Activated CD4-positive, alpha-beta T cell treated with anti-CD3 and anti-CD28 coated beads, Interleukin-2, amount 10 ng/mL, durations not matched to agents 7 days and 5 days (primary cell): ENCODE results near the gene SMIM45.

Source experiments
- CTCF ChIA-PET: fragments of 350-600 bp; sonication (Branson Sonifier 250); formaldehyde crosslinking; loops from one replicate; lab custom pipeline; 2021; ENCODE audit warnings: antibody characterized with exemption; lab: Charles Lee
- POLR2A ChIA-PET: fragments of 350-600 bp; sonication (Branson Sonifier 250); formaldehyde crosslinking; loops from one replicate; lab custom pipeline; 2021; ENCODE audit warnings: antibody characterized with exemption; lab: Charles Lee
- DNase-seq: peaks from one replicate; pipeline ENCODE4 v3.0.0-alpha.2; 2020
- H3K27ac Mint-ChIP-seq: one replicate; pipeline ENCODE4 v1.8.0; 2021; ENCODE audit warnings: mild to moderate bottlenecking, moderate library complexity, mixed read lengths
- H3K27me3 Mint-ChIP-seq: one replicate; pipeline ENCODE4 v1.8.0; 2021; ENCODE audit warnings: mixed read lengths
- H3K36me3 Mint-ChIP-seq: one replicate; pipeline ENCODE4 v1.8.0; 2021; ENCODE audit warnings: low read depth, mixed read lengths
- H3K4me1 Mint-ChIP-seq: one replicate; pipeline ENCODE4 v1.8.0; 2021; ENCODE audit warnings: mixed read lengths
- H3K4me3 Mint-ChIP-seq: one replicate; pipeline ENCODE4 v1.8.0; 2021; ENCODE audit warnings: mild to moderate bottlenecking, moderate library complexity, mixed read lengths
- H3K9me3 Mint-ChIP-seq: one replicate; pipeline ENCODE4 v1.8.0; 2021; ENCODE audit warnings: mixed read lengths

SMIM45 gene

DNA sequence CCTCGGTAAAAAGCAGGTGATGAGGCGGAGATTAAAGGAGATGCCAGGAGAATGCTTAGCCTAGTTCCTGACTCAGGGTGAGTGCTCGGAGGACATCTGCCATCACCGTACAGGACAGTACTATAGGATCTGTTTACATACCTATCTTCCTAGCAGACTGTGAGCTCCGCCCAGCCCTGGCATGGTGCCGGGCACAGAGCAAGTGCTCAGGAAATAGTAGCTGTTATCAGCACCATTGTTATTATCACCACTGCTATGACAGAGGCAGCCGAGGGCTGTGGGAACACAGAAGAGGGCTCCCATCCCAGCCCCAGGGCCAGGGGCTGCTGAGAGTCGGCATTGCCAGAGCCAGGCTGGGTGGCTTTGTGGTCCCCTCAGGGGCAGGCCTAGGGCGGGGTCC lies 16.7 kb downstream of the SMIM45 start:
- CTCF ChIA-PET: interaction anchor here (1.0 to 1.3 kb wide), 3 partner anchors 9 to 123 kb away, joined by 3 to 4 read pairs (median 4); no protein-coding TSS in a partner anchor
- H3K4me1 Mint-ChIP-seq: peaks cover 5% of the 10 kb centered on the region
- H3K27ac Mint-ChIP-seq: no peak overlapping the region
- no peak for DNase-seq
- no peaks in the 10 kb centered on the region for H3K36me3 Mint-ChIP-seq
- no peaks in the 10 kb centered on the region for H3K9me3 Mint-ChIP-seq
- no peak overlapping the region for H3K4me3 Mint-ChIP-seq
- POLR2A ChIA-PET: interaction anchor here (0.6 kb wide), 1 partner anchor 476 kb away, joined by 3 read pairs; no protein-coding TSS in a partner anchor
- peaks cover 6% of the 10 kb centered on the region for H3K27me3 Mint-ChIP-seq

DNA sequence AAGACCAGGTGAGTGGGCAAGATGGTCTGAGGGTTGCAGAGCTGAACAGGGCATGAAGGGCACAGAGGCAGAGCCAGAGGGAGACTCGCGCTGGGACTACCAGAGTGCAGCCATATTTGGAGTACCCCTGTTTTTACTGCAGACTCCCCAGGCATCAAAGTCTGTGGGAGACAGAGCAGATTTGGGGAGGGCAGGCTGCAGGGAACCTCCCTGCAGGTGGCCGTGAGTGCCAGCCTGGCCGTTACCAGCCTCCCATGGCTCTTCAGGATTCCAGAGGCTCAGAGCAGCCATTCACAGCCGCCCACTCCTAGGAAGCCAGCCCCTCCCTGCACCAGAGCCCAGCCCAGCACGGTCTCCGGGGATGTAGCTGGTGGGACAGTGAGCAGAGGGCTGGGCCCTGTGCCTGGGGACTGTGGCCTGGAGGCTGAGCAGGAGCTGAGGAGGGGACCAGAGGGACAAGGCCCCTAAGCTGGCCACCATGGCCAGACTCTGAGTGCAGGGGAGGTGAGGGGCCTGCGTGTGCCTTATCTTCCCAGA lies 17.2 kb downstream of the SMIM45 start, which contains the start of gene SEPTIN3:
SEPTIN3 (plus strand) TSS at position 334 of the 537 bp plus-strand sequence. CDS start 2,050 bp downstream, outside the sequence.
- H3K27me3 Mint-ChIP-seq: peaks cover 7% of the 10 kb centered on the region
- H3K27ac Mint-ChIP-seq: peak within 1 kb of the TSS; percentile 2
- POLR2A ChIA-PET: no interaction called here

DNA sequence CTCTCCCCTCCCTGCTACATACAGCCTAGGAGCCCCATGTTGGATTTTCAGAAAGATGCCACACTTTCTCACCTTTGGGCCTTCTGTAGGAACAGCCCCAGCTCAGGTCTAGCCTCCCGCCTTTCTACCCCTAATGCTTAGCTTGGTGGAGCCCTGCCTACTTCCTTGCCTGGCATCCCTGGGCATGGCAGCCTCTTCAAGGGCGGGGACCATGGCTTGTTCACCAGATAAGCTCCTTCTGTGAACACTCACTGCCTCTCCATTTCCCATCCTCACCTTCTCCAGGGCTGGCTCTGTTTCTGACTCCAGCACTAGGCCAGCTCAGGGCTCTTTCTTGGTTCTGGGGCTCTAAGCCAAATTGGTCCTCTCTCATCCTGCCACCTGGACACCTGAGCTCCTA lies 18.7 kb downstream of the SMIM45 start:
- no peak for DNase-seq
- POLR2A ChIA-PET: interaction anchor here (1.3 kb wide), 1 partner anchor 24 kb away, joined by 3 read pairs; the partner anchor contains the start of gene CENPM
- H3K9me3 Mint-ChIP-seq: no peaks in the 10 kb centered on the region
- peaks cover 20% of the 10 kb centered on the region for H3K27me3 Mint-ChIP-seq
- H3K27ac Mint-ChIP-seq: no peak overlapping the region
- peaks cover 5% of the 10 kb centered on the region for H3K4me1 Mint-ChIP-seq
- no peak overlapping the region for H3K4me3 Mint-ChIP-seq
- no peaks in the 10 kb centered on the region for H3K36me3 Mint-ChIP-seq
- CTCF ChIA-PET: interaction anchor here (0.7 to 1.9 kb wide), 6 partner anchors 13 to 273 kb away, joined by 3 to 6 read pairs (median 4); partner anchors contain the start of genes CENPM, NDUFA6 and TNFRSF13C

More for the DNA sequence above, 17.2 kb downstream of the SMIM45 start, which contains the start of gene SEPTIN3:
- DNase-seq: no peak
- CTCF ChIA-PET: interaction anchor here (1.2 kb wide), 1 partner anchor 28 kb away, joined by 3 read pairs; no protein-coding TSS in a partner anchor
- Mint-ChIP-seq H3K4me3 (no peak within 1 kb of the TSS), H3K36me3 (no peaks in the 10 kb centered on the region), H3K9me3 (no peaks in the 10 kb centered on the region), H3K4me1 (peaks cover 5% of the 10 kb centered on the region)

GRCh38 chr22:41971431-41971830 lies 19.5 kb downstream of the SMIM45 start:
- H3K27me3 Mint-ChIP-seq: peaks cover 27% of the 10 kb centered on the region
- no peaks in the 10 kb centered on the region for H3K9me3 Mint-ChIP-seq
- H3K27ac Mint-ChIP-seq: no peak overlapping the region
- DNase-seq: no peak
- POLR2A ChIA-PET: interaction anchor here (1.3 kb wide), 1 partner anchor 25 kb away, joined by 3 read pairs; the partner anchor contains the start of gene CENPM
- CTCF ChIA-PET: interaction anchor here (1.4 to 1.9 kb wide), 5 partner anchors 12 to 274 kb away, joined by 3 to 6 read pairs (median 4); partner anchors contain the start of genes NDUFA6 and TNFRSF13C
- H3K4me3 Mint-ChIP-seq: no peak overlapping the region
- H3K4me1 Mint-ChIP-seq: peaks cover 11% of the 10 kb centered on the region
- no peaks in the 10 kb centered on the region for H3K36me3 Mint-ChIP-seq

GRCh38 chr22:41974691-41975290 lies 22.8 kb downstream of the SMIM45 start:
- Mint-ChIP-seq H3K27me3 (peaks cover 49% of the 10 kb centered on the region), H3K9me3 (no peaks in the 10 kb centered on the region), H3K36me3 (no peaks in the 10 kb centered on the region), H3K27ac (no peak overlapping the region), H3K4me1 (peaks cover 11% of the 10 kb centered on the region), H3K4me3 (no peak overlapping the region)
- DNase-seq: no peak
- ChIA-PET POLR2A (interaction anchor here (0.6 kb wide), 2 partner anchors 132 to 384 kb away, joined by 3 to 5 read pairs; no protein-coding TSS in a partner anchor), CTCF (interaction anchor here (2.0 kb wide), 1 partner anchor 116 kb away, joined by 6 read pairs; the partner anchor contains the start of gene NDUFA6)

DNA sequence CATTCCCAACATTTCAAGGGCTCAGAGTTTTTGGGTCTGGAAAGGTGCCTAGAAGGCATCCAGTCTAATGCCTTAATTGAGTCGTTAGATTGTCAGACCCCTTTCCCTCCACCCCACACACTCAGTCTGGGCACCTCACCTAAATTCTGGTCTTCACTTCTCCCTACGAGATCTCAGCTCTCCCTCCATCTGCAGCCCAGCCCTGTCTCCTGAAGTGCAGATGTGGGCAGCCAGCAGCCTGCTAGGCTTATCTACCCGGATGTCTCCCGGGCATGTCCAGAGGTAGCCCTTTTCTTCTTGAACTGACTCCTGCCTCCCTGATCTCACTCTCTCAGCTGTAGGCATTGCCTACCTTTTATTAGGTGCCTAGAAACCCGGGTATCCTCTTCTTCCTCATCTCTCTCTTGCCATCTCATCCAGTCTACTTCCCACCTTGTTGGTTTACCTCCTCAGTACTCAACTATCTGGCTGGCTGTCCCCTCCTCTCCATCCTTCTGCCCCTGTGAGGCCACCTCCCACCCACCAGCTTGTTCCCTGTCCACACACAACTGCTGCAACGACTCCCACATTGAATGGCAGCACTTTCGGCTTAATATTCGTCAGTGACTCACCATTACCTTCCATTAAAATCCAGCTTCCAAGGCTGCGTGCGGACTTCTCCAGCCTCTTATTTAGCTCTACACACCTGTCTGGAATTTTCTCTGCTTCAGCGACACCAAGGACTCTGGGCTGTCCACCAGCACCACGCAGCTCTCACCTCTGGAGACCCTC lies 23.5 kb downstream of the SMIM45 start:
- Mint-ChIP-seq H3K27me3 (peaks cover 50% of the 10 kb centered on the region), H3K9me3 (no peaks in the 10 kb centered on the region), H3K27ac (no peak overlapping the region), H3K4me1 (peaks cover 11% of the 10 kb centered on the region), H3K4me3 (peak overlapping the region; percentile 65), H3K36me3 (no peaks in the 10 kb centered on the region)
- POLR2A ChIA-PET: interaction anchor here (0.6 kb wide), 2 partner anchors 132 to 384 kb away, joined by 3 to 5 read pairs; no protein-coding TSS in a partner anchor
- DNase-seq: no peak
- CTCF ChIA-PET: interaction anchor here (0.6 to 2.0 kb wide), 2 partner anchors 115 to 432 kb away, joined by 3 to 6 read pairs; partner anchors contain the start of gene NDUFA6

DNA sequence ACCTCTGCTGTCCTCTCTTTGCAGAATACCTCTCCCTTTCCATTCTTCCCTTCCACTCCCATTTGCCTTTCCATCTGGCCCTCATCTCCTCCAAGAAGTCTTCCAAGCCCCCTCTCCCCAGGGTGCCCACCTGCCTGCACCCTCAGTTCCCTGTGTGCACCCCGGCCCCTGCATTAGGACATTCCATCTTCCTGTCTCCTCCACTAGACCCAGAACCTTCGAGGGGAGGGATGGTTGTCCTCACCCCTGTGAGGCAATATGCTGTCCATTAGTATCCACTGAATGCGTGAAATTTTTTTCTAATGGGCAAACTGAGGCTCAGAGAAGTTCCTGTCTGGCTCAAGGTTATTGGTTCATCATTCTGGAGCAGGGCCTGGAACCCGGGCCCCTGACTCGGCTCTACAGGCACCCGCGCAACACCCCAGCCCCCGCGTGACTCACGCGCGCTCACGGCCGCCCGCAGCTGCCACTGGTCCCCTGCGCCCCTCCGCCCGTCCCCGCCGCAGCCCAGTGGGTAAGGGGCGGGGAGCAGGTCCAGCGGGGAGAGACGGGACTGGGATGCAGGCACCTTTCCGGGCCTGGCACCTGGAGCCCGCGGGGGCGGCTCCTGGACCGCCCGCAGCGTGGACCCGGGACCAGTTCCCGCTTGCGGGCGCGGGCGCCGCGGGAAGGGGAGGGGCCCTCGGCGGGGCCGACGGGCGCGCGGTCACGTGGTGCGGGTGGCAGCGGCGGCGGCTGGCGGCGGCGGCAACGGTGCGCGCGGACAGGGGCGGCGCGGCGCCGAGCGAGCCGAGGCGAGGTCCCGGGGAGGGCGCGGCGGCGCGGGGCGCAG lies 24.3 kb downstream of the SMIM45 start:
- H3K4me3 Mint-ChIP-seq: peak overlapping the region; percentile 65
- H3K36me3 Mint-ChIP-seq: no peaks in the 10 kb centered on the region
- peaks cover 50% of the 10 kb centered on the region for H3K27me3 Mint-ChIP-seq
- POLR2A ChIA-PET: no interaction called here
- H3K4me1 Mint-ChIP-seq: peaks cover 11% of the 10 kb centered on the region
- DNase-seq: peak; percentile 45
- H3K27ac Mint-ChIP-seq: no peak overlapping the region
- H3K9me3 Mint-ChIP-seq: no peaks in the 10 kb centered on the region
- CTCF ChIA-PET: interaction anchor here (2.0 kb wide), 1 partner anchor 115 kb away, joined by 6 read pairs; the partner anchor contains the start of gene NDUFA6

GRCh38 chr22:41976961-41977566 lies 25.1 kb downstream of the SMIM45 start:
- Mint-ChIP-seq H3K9me3 (no peaks in the 10 kb centered on the region), H3K4me1 (peaks cover 11% of the 10 kb centered on the region), H3K27ac (no peak overlapping the region), H3K27me3 (peaks cover 50% of the 10 kb centered on the region), H3K36me3 (no peaks in the 10 kb centered on the region), H3K4me3 (no peak overlapping the region)
- ChIA-PET CTCF (no interaction called here), POLR2A (no interaction called here)
- no peak for DNase-seq

DNA sequence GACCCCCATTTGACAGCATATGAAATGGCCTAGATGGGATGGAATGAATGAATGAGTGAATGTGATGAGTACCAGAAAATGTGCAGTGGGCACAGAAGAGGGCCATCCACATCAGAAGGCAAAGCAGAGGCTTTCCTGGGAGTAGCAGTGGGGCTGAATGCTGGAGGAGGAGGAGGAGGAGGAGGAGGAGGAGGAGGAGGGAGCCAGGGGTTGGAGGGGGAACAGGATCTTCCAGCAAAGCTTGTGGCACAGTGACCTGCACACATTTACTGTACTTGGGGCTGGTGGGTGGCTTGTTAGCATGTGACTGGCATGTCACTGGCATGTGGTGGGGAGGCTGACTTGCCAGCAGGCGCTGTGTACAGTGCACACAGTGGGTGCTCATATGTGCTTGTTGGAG lies 26.8 kb downstream of the SMIM45 start:
- no peak for DNase-seq
- Mint-ChIP-seq H3K27me3 (peaks cover 44% of the 10 kb centered on the region), H3K27ac (no peak overlapping the region), H3K4me3 (no peak overlapping the region), H3K9me3 (no peaks in the 10 kb centered on the region), H3K36me3 (no peaks in the 10 kb centered on the region), H3K4me1 (peaks cover 11% of the 10 kb centered on the region)
- ChIA-PET CTCF (no interaction called here), POLR2A (no interaction called here)

GRCh38 chr22:41979423-41980250 lies 27.7 kb downstream of the SMIM45 start:
- ChIA-PET CTCF (no interaction called here), POLR2A (no interaction called here)
- Mint-ChIP-seq H3K4me1 (peaks cover 11% of the 10 kb centered on the region), H3K27ac (no peak overlapping the region), H3K4me3 (no peak overlapping the region), H3K36me3 (no peaks in the 10 kb centered on the region), H3K27me3 (peaks cover 40% of the 10 kb centered on the region), H3K9me3 (no peaks in the 10 kb centered on the region)
- DNase-seq: no peak

DNA sequence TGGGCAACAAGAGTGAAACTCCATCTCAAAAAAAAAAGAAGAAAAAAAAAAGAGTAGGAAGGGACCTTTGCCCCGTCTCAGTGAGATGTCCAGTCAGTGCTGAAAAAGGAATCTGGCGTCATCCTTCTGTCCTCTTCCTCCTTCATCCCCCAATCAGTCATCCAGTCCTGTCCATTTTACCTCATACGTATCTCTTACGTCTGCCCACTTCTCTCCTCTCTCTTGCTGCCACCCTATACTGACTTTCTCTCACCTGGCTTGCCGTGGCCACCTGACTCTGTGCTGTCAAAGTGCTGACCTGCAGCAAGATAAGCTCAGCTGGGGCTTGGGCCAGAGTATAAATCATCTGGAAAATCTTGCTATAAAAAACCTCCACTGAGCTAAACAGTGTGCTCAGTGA lies 30.9 kb downstream of the SMIM45 start:
- CTCF ChIA-PET: interaction anchor here (1.0 to 1.3 kb wide), 5 partner anchors 12 to 203 kb away, joined by 3 to 6 read pairs (median 3); partner anchors contain the start of genes NAGA and WBP2NL
- Mint-ChIP-seq H3K4me1 (no peaks in the 10 kb centered on the region), H3K36me3 (no peaks in the 10 kb centered on the region), H3K27ac (no peak overlapping the region), H3K27me3 (peaks cover 13% of the 10 kb centered on the region), H3K9me3 (no peaks in the 10 kb centered on the region), H3K4me3 (no peak overlapping the region)
- no peak for DNase-seq
- POLR2A ChIA-PET: interaction anchor here (0.6 kb wide), 1 partner anchor 72 kb away, joined by 4 read pairs; no protein-coding TSS in a partner anchor
